H9 (cell line): ENCODE data around the gene BAZ2A. TPM values are rescaled to one million over a fixed set of nuclear protein-coding genes. Genes with fewer than 3 reads are reported as not detected.

Experiments
- DNase-seq: peaks from one replicate; pipeline ENCODE4 v3.0.0-alpha.2; 2017
- H2AFZ ChIP-seq: one replicate; pipeline ENCODE4 v1.6.1; 2013; ENCODE audit warnings: mild to moderate bottlenecking, low read length, control low read depth, moderate library complexity
- H2AK5ac ChIP-seq: 2 replicates; pipeline ENCODE4 v1.6.1; 2013; ENCODE audit warnings: low read length, control low read depth, mixed read lengths; ENCODE audit not compliant: insufficient read length
- H2BK120ac ChIP-seq: one replicate; pipeline ENCODE4 v1.6.1; 2013; ENCODE audit warnings: low read depth, mild to moderate bottlenecking, low read length, control low read depth, inconsistent platforms; ENCODE audit not compliant: poor library complexity, severe bottlenecking
- H2BK12ac ChIP-seq: 2 replicates; pipeline ENCODE4 v1.6.1; 2013; ENCODE audit warnings: low read length, control low read depth, mixed read lengths, low read depth; ENCODE audit not compliant: insufficient read length
- H2BK15ac ChIP-seq: 2 replicates; pipeline ENCODE4 v1.6.1; 2013; ENCODE audit warnings: low read depth, low read length, control low read depth
- H2BK20ac ChIP-seq: one replicate; pipeline ENCODE4 v1.6.1; 2013; ENCODE audit warnings: low read depth, mild to moderate bottlenecking, low read length, control low read depth, inconsistent platforms; ENCODE audit not compliant: poor library complexity, severe bottlenecking
- H2BK5ac ChIP-seq: 2 replicates; pipeline ENCODE4 v1.6.1; 2013; ENCODE audit warnings: low read length, control low read depth, mixed read lengths; ENCODE audit not compliant: insufficient read length
- H3K14ac ChIP-seq: 2 replicates; pipeline ENCODE4 v1.6.1; 2013; ENCODE audit warnings: low read length, control low read depth; ENCODE audit not compliant: insufficient read depth
- H3K18ac ChIP-seq: 2 replicates; pipeline ENCODE4 v1.6.1; 2013; ENCODE audit warnings: low read depth, mild to moderate bottlenecking, mixed read lengths, low read length, control low read depth; ENCODE audit not compliant: insufficient read length
- H3K23ac ChIP-seq: 2 replicates; pipeline ENCODE4 v1.6.1; 2013; ENCODE audit warnings: low read length, control low read depth, mixed read lengths, low read depth; ENCODE audit not compliant: insufficient read length
- H3K23me2 ChIP-seq: 2 replicates; pipeline ENCODE4 v1.6.1; 2013; ENCODE audit warnings: low read depth, mild to moderate bottlenecking, mixed read lengths, low read length, control low read depth; ENCODE audit not compliant: insufficient read length, poor library complexity, severe bottlenecking
- H3K27ac ChIP-seq: 2 replicates; pipeline ENCODE4 v1.5.1; 2013; ENCODE audit warnings: low read length, control low read depth, mixed read lengths, low read depth; ENCODE audit not compliant: insufficient read length
- H3K27me3 ChIP-seq: 2 replicates; pipeline ENCODE4 v1.6.1; 2013; ENCODE audit warnings: low read length, control low read depth, inconsistent platforms; ENCODE audit not compliant: insufficient read depth
- H3K4ac ChIP-seq: 2 replicates; pipeline ENCODE4 v1.6.1; 2013; ENCODE audit warnings: low read depth, mild to moderate bottlenecking, control low read depth, inconsistent platforms, low read length, moderate library complexity
- H3K4me1 ChIP-seq: 2 replicates; pipeline ENCODE4 v1.6.1; 2013; ENCODE audit warnings: low read length, control low read depth, inconsistent platforms; ENCODE audit not compliant: insufficient read depth
- H3K4me2 ChIP-seq: 2 replicates; pipeline ENCODE4 v1.6.1; 2013; ENCODE audit warnings: low read length, control low read depth, mixed read lengths; ENCODE audit not compliant: insufficient read length, insufficient read depth
- H3K56ac ChIP-seq: 2 replicates; pipeline ENCODE4 v1.6.1; 2013; ENCODE audit warnings: low read depth, mild to moderate bottlenecking, mixed read lengths, low read length, control low read depth; ENCODE audit not compliant: insufficient read length
- H3K79me1 ChIP-seq: 2 replicates; pipeline ENCODE4 v1.6.1; 2013; ENCODE audit warnings: low read depth, mild to moderate bottlenecking, moderate library complexity, low read length, control low read depth, inconsistent platforms; ENCODE audit not compliant: insufficient read depth, poor library complexity, severe bottlenecking
- H3K79me2 ChIP-seq: 2 replicates; pipeline ENCODE4 v1.6.1; 2013; ENCODE audit warnings: low read length, control low read depth, inconsistent platforms; ENCODE audit not compliant: insufficient read depth
- H3K9ac ChIP-seq: 2 replicates; pipeline ENCODE4 v1.6.1; 2013; ENCODE audit warnings: low read length, control low read depth, mixed read lengths; ENCODE audit not compliant: insufficient read length; ENCODE audit errors: extremely low read depth
- H3K9me3 ChIP-seq: one replicate; pipeline ENCODE4 v1.6.1; 2013; ENCODE audit warnings: low read depth, low read length, inconsistent platforms; ENCODE audit not compliant: control insufficient read depth
- H3T11ph ChIP-seq: one replicate; pipeline ENCODE4 v1.6.1; 2013; ENCODE audit warnings: mild to moderate bottlenecking, low read length, control low read depth, inconsistent platforms
- H4K20me1 ChIP-seq: one replicate; pipeline ENCODE4 v1.6.1; 2013; ENCODE audit not compliant: control insufficient read depth, insufficient read length, insufficient read depth
- H4K5ac ChIP-seq: 2 replicates; pipeline ENCODE4 v1.6.1; 2013; ENCODE audit warnings: low read depth, mild to moderate bottlenecking, mixed read lengths, low read length, control low read depth; ENCODE audit not compliant: insufficient read length
- H4K8ac ChIP-seq: replicated peaks from 2 replicates; pipeline ENCODE4 v1.6.1; 2013; ENCODE audit warnings: low read length, control low read depth, mixed read lengths, low read depth; ENCODE audit not compliant: insufficient read length
- H4K91ac ChIP-seq: 2 replicates; pipeline ENCODE4 v1.6.1; 2013; ENCODE audit warnings: low read depth, mild to moderate bottlenecking, moderate library complexity, mixed read lengths, low read length, control low read depth; ENCODE audit not compliant: insufficient read length
- H3K27ac Mint-ChIP-seq, 3 experiments: 2 replicates in 2 of 3; 3 replicates in 1 of 3; pipeline ENCODE4 v1.8.0; 2020 to 2021; ENCODE audit warnings: mixed read lengths in 3 of 3, mild to moderate bottlenecking in 1 of 3, moderate library complexity in 1 of 3
- H3K27me3 Mint-ChIP-seq: 2 replicates; pipeline ENCODE4 v1.8.0; 2021; ENCODE audit warnings: low read depth, mild to moderate bottlenecking, moderate library complexity, mixed read lengths
- H3K36me3 Mint-ChIP-seq, 3 experiments: 2 replicates in 2 of 3; 3 replicates in 1 of 3; pipeline ENCODE4 v1.8.0; 2020 to 2021; ENCODE audit warnings: low read depth in 3 of 3, mixed read lengths in 3 of 3; ENCODE audit not compliant: insufficient read depth in 1 of 3
- H3K4me1 Mint-ChIP-seq, 2 experiments: 2 replicates each; pipeline ENCODE4 v1.8.0; 2020; ENCODE audit warnings: mixed read lengths in 2 of 2
- H3K4me3 Mint-ChIP-seq, 2 experiments: 2 replicates in 1 of 2; 3 replicates in 1 of 2; pipeline ENCODE4 v1.8.0; 2020 to 2021; ENCODE audit warnings: mild to moderate bottlenecking in 2 of 2, mixed read lengths in 2 of 2, moderate library complexity in 1 of 2
- H3K9me3 Mint-ChIP-seq, 2 experiments: 2 replicates in 1 of 2; 3 replicates in 1 of 2; pipeline ENCODE4 v1.8.0; 2020; ENCODE audit warnings: mild to moderate bottlenecking in 2 of 2, mixed read lengths in 2 of 2, moderate library complexity in 1 of 2
- WGBS: extraction: QIAGEN DNeasy Blood & Tissue Kit; methylation state at CpG from one replicate; pipeline ENCODE4 v1.1.7; 2013; ENCODE audit warnings: missing lambda C conversion rate, low lambda C conversion rate, mixed read lengths; ENCODE audit not compliant: insufficient read length; ENCODE audit errors: extremely low coverage; 5-methylcytosine and 5-hydroxymethylcytosine counted together
- total RNA-seq: library from RNA; stranded (reverse); gene quantifications from 2 replicates; pipeline ENCODE4 v1.2.1, GENCODE V29; 2021
- TF ChIP-seq, protein P1 (sequence below): fragments of 200-600 bp; sonication (generic); conservative IDR thresholded peaks from 3 replicates; pipeline ENCODE4 v1.8.0; 2021; ENCODE audit warnings: antibody characterized with exemption, mild to moderate bottlenecking

BAZ2A gene
- total RNA-seq, 1 experiment from 2014 or later = 108 TPM

DNA sequence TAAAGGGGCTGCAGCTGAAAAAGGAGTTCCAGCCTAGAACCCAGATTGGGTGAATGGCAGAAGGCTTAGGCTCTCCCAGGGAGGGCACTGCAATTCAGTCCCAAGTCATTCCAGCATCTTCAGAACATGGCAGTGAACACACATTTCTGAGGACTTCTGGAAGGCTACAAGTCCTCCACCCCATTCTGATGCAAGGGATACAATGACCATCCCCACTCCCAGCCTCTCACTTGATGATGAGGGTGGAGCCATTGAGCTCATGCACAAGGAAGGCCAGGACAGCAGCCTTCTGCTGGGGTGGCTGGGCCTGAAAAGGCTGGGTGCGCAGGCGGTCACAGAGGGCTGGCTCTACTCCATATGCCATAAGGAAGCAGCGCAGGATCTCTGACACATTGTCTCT lies 25.8 kb downstream of the BAZ2A start:
- H3K79me2 ChIP-seq = 0 out of 2 replicates have a peak, but pooled peaks cover 2% of the 10 kb centered on the region
- H2BK120ac ChIP-seq = no peak overlapping the region
- no peaks in the 10 kb centered on the region for H4K20me1 ChIP-seq
- H3K18ac ChIP-seq = no peak overlapping the region
- H3K4ac ChIP-seq = no peak overlapping the region
- no peak overlapping the region for H3K23ac ChIP-seq
- H3K4me2 ChIP-seq = no peak overlapping the region
- H4K91ac ChIP-seq = no peak overlapping the region
- H3K56ac ChIP-seq = no peak overlapping the region
- Mint-ChIP-seq H3K4me3 (no peak overlapping the region), H3K27me3 (no peaks in the 10 kb centered on the region), H3K27ac (no peak overlapping the region), H3K9me3 (no peaks in the 10 kb centered on the region), H3K36me3 (peaks cover 56 to 97% (median 82%) of the 10 kb centered on the region in 3 experiments), H3K4me1 (no peaks in the 10 kb centered on the region)
- H4K5ac ChIP-seq = no peak overlapping the region
- no peak overlapping the region for H2AK5ac ChIP-seq
- TF ChIP-seq, protein P1, sequence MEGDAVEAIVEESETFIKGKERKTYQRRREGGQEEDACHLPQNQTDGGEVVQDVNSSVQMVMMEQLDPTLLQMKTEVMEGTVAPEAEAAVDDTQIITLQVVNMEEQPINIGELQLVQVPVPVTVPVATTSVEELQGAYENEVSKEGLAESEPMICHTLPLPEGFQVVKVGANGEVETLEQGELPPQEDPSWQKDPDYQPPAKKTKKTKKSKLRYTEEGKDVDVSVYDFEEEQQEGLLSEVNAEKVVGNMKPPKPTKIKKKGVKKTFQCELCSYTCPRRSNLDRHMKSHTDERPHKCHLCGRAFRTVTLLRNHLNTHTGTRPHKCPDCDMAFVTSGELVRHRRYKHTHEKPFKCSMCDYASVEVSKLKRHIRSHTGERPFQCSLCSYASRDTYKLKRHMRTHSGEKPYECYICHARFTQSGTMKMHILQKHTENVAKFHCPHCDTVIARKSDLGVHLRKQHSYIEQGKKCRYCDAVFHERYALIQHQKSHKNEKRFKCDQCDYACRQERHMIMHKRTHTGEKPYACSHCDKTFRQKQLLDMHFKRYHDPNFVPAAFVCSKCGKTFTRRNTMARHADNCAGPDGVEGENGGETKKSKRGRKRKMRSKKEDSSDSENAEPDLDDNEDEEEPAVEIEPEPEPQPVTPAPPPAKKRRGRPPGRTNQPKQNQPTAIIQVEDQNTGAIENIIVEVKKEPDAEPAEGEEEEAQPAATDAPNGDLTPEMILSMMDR = no peak
- no CpG with 5 or more reads among the region's 3 CpGs for WGBS
- no peaks in the 10 kb centered on the region for H3K4me1 ChIP-seq
- H3K14ac ChIP-seq = no peak overlapping the region
- no peak overlapping the region for H3K9ac ChIP-seq
- no peak overlapping the region for H4K8ac ChIP-seq
- no peak overlapping the region for H2AFZ ChIP-seq
- no peak overlapping the region for H3K27ac ChIP-seq
- H2BK20ac ChIP-seq = no peak overlapping the region
- H3K27me3 ChIP-seq = no peaks in the 10 kb centered on the region
- H2BK15ac ChIP-seq = no peak overlapping the region
- H2BK5ac ChIP-seq = no peak overlapping the region
- no peak overlapping the region for H3T11ph ChIP-seq
- no peak overlapping the region for H2BK12ac ChIP-seq
- DNase-seq = no peak
- H3K9me3 ChIP-seq = no peaks in the 10 kb centered on the region
- no peaks in the 10 kb centered on the region for H3K23me2 ChIP-seq
- no peaks in the 10 kb centered on the region for H3K79me1 ChIP-seq
